Central memory CD8-positive, alpha-beta T cell (primary cell): ENCODE results near the gene REXO1.

Source experiments
- ATAC-seq: fragments of 150-1000 bp; cut with Tn5 transposase; replicated peaks from 2 replicates; pipeline ENCODE4 v1.10.0; 2022; ENCODE audit warnings: mild to moderate bottlenecking, moderate FRiP score, moderate number of reproducible peaks; ENCODE audit not compliant: poor library complexity, severe bottlenecking; ENCODE audit errors: extremely low read depth
- DNase-seq, 2 donors: peaks; one replicate each; pipeline ENCODE4 v3.0.0; 2021; ENCODE audit warnings: low spot score in 2 of 2
- H3K27ac Mint-ChIP-seq: one replicate; pipeline ENCODE4 v1.8.0; 2022; ENCODE audit warnings: low read depth, mild to moderate bottlenecking, moderate library complexity, mixed read lengths
- H3K27me3 Mint-ChIP-seq: one replicate; pipeline ENCODE4 v1.8.0; 2022; ENCODE audit warnings: mixed read lengths
- H3K36me3 Mint-ChIP-seq: one replicate; pipeline ENCODE4 v1.8.0; 2022; ENCODE audit warnings: mild to moderate bottlenecking, moderate library complexity, mixed read lengths; ENCODE audit not compliant: insufficient read depth
- H3K4me1 Mint-ChIP-seq: one replicate; pipeline ENCODE4 v1.8.0; 2022; ENCODE audit warnings: mixed read lengths
- H3K4me3 Mint-ChIP-seq: one replicate; pipeline ENCODE4 v1.8.0; 2022; ENCODE audit warnings: mild to moderate bottlenecking, moderate library complexity, mixed read lengths
- H3K9me3 Mint-ChIP-seq: one replicate; pipeline ENCODE4 v1.8.0; 2022; ENCODE audit warnings: mixed read lengths

REXO1 gene

GRCh38 chr19:1855040-1855827 lies 7.0 kb upstream of the REXO1 start:
- peaks cover 20% of the 10 kb centered on the region for H3K36me3 Mint-ChIP-seq
- H3K4me1 Mint-ChIP-seq = peaks cover 46% of the 10 kb centered on the region
- H3K4me3 Mint-ChIP-seq = peak overlapping the region; percentile 78
- no peaks in the 10 kb centered on the region for H3K27me3 Mint-ChIP-seq
- DNase-seq = peak; percentile 58 to 67
- peak; percentile 68 for ATAC-seq
- peak overlapping the region; percentile 78 for H3K27ac Mint-ChIP-seq
- H3K9me3 Mint-ChIP-seq = no peaks in the 10 kb centered on the region

DNA sequence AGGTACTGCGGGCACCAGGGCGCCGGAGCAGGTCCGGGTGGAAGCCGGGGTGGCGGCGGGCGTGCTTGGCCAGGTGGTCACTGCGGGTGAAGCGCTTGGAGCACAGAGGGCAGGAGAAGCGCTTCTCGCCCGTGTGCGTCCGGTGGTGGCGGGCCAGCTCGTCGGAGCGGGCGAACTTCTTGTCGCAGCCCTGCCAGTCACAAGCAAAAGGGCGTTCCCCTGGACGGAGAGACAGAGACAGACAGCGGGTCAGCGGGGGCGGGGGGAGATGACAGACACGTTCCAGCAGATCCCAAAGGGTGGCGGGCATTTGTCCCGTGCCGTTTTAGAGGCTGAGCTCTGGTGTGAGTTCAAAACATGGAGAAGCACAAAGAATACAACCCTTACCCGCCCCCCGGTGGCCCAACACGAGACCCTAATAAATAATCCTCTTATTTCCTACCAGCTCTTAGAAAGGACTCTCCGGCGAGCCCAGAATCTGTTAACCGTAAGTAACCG lies 6.3 kb upstream of the REXO1 start:
- peak overlapping the region; percentile 78 for H3K4me3 Mint-ChIP-seq
- no peaks in the 10 kb centered on the region for H3K27me3 Mint-ChIP-seq
- H3K27ac Mint-ChIP-seq = peak overlapping the region; percentile 78
- H3K9me3 Mint-ChIP-seq = no peaks in the 10 kb centered on the region
- peaks cover 24% of the 10 kb centered on the region for H3K36me3 Mint-ChIP-seq
- ATAC-seq (no peak), DNase-seq (no peak)
- H3K4me1 Mint-ChIP-seq = peaks cover 46% of the 10 kb centered on the region

DNA sequence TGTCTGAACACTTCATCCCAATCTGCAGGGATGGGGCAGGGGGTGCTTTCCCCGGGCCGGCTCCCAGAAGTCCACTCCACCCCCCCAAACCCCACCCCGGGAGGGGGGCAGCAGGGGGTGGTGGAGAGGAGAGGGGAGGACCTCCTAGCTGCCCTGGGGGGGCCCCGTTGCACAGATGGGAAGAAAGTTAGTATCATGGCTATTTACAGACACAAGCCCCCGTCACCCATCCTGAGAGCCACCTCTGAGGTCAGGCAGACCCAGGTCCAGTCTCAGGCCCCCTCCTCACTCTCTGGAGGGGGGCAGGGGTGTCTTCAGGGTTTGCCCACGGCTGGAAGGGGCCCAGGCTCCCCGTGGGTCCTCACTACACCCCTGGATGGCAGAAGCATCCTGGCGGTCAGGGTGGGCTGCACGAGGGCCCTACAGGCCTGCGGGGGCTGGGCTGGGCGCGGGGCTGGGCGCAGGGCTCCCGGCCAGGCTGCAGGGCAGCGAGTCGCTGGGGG lies 5.8 kb upstream of the REXO1 start:
- peaks cover 41% of the 10 kb centered on the region for H3K4me1 Mint-ChIP-seq
- H3K27me3 Mint-ChIP-seq = no peaks in the 10 kb centered on the region
- H3K4me3 Mint-ChIP-seq = peak overlapping the region; percentile 78
- no peak overlapping the region for H3K27ac Mint-ChIP-seq
- ATAC-seq (no peak), DNase-seq (no peak)
- H3K36me3 Mint-ChIP-seq = peaks cover 23% of the 10 kb centered on the region
- no peaks in the 10 kb centered on the region for H3K9me3 Mint-ChIP-seq

- Mint-ChIP-seq H3K9me3 (no peaks in the 10 kb centered on the region), H3K27me3 (no peaks in the 10 kb centered on the region), H3K27ac (peak overlapping the region; percentile 79), H3K36me3 (peaks cover 27% of the 10 kb centered on the region), H3K4me1 (peaks cover 35% of the 10 kb centered on the region), H3K4me3 (peak overlapping the region; percentile 56)
- peak; percentile 77 to 84 for DNase-seq
- peak; percentile 30 for ATAC-seq
These were observed 5.2 kb upstream of the REXO1 start for GRCh38 chr19:1853295-1854038.

DNA sequence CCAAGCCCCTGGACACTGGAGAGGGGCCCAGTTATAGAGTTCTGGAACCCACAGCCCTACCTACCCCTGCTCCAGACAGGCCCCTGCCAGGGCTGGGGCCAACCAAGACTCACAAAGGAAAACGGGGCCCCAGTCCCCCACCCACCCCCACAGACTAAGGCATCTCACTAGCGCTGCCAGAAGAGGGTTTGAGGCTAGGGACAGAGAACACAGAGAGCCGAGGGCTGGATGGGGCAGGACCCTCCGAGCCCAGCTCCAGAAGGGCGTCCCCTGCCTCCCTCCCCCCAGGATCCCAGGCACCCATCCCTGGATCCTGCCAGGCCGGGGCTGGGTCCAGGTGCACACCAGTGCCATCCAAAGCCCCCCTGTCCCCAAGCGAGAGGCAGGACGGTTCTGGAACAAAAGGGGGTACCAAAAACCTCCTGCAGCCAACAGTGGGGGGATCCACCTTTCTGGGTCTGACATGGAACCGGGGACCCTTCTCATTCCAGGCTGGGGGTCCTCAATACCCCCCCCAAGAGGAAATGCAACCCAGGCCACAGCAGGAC lies 4.4 kb upstream of the REXO1 start:
- no peaks in the 10 kb centered on the region for H3K27me3 Mint-ChIP-seq
- H3K36me3 Mint-ChIP-seq = peaks cover 27% of the 10 kb centered on the region
- H3K9me3 Mint-ChIP-seq = no peaks in the 10 kb centered on the region
- DNase-seq (no peak), ATAC-seq (no peak)
- H3K4me1 Mint-ChIP-seq = peaks cover 33% of the 10 kb centered on the region
- H3K4me3 Mint-ChIP-seq = no peak overlapping the region
- peak overlapping the region; percentile 79 for H3K27ac Mint-ChIP-seq

DNA sequence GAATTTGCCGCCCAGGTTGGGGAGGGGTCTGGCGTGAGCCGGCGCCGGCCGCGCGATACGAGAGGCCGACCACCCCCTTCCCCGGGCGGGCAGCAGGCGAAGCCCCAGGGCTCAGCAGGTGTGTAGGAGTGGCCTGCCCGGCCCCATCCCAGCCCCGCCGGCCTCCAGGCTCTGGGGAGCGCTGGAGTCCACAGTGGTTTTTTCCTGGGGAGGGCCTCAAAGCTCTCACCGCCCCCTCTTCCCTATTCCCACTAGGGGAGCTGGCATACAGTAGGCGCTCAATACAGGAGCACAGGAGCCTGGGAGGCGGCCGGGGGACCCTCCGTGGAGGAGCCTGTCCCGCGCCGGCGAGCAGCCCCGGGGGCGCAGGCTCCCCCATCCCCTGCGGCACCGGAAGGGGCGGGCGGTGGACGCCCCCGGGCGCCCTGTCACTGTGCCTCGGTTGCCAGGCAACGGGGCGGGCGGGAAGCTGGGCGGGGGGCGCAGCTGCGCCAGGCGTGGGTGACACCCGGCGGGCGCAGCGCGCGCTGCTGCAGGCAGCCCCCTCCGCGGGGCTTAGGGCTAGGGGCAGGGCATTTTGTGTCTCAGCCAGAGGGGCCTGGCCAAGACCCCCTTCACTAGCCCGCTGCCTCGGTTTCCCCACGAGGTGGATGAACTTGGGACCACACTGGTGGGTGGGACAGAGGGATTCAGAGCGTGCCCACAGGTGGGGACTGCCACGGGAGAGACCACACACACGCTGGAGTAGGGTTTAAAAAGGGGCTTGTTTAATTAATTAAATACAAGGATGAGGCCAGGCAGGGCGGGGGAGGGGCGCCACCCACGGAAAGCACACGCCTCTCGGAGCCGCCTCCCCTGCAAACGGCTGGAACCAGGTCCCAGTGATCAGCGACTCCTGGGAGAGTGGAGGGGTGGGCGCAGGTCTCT lies 3.6 kb upstream of the REXO1 start:
- DNase-seq (no peak), ATAC-seq (no peak)
- no peak overlapping the region for H3K27ac Mint-ChIP-seq
- H3K36me3 Mint-ChIP-seq = peaks cover 30% of the 10 kb centered on the region
- H3K9me3 Mint-ChIP-seq = no peaks in the 10 kb centered on the region
- H3K4me1 Mint-ChIP-seq = peaks cover 40% of the 10 kb centered on the region
- no peaks in the 10 kb centered on the region for H3K27me3 Mint-ChIP-seq
- H3K4me3 Mint-ChIP-seq = no peak overlapping the region

GRCh38 chr19:1850809-1851653 lies 2.7 kb upstream of the REXO1 start:
- ATAC-seq = no peak
- peaks cover 31% of the 10 kb centered on the region for H3K36me3 Mint-ChIP-seq
- H3K4me1 Mint-ChIP-seq = peaks cover 42% of the 10 kb centered on the region
- H3K9me3 Mint-ChIP-seq = no peaks in the 10 kb centered on the region
- peak overlapping the region; percentile 74 for H3K27ac Mint-ChIP-seq
- H3K4me3 Mint-ChIP-seq = peak overlapping the region; percentile 2
- no peak for DNase-seq
- no peaks in the 10 kb centered on the region for H3K27me3 Mint-ChIP-seq

DNA sequence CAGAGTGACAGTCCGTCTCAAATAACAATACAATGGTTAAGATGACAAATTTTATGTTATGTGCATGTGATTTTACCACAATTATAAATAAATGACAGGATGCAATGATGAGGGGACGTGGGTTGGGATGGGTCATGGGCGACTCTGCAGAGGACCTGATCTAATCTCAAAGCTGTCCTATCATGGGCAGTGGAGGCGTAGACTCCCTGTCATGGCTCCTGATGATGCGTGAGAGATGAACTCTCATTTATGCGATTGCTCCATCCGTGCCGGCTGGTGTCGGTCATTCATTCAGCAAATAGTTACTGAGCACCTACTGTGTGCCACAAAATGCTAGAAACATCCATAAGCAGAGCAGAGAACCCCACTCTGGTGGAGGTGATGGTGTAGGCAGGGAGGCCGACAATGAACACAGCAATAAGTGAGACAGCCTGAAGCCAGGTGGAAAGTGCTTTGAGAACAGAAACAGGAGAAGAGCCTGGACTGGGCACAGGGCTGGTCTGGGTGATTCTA lies 1.7 kb upstream of the REXO1 start:
- DNase-seq (no peak), ATAC-seq (no peak)
- H3K4me1 Mint-ChIP-seq = peaks cover 38% of the 10 kb centered on the region
- H3K36me3 Mint-ChIP-seq = peaks cover 31% of the 10 kb centered on the region
- H3K27me3 Mint-ChIP-seq = no peaks in the 10 kb centered on the region
- H3K4me3 Mint-ChIP-seq = peak overlapping the region; percentile 2
- H3K27ac Mint-ChIP-seq = no peak overlapping the region
- H3K9me3 Mint-ChIP-seq = no peaks in the 10 kb centered on the region

DNA sequence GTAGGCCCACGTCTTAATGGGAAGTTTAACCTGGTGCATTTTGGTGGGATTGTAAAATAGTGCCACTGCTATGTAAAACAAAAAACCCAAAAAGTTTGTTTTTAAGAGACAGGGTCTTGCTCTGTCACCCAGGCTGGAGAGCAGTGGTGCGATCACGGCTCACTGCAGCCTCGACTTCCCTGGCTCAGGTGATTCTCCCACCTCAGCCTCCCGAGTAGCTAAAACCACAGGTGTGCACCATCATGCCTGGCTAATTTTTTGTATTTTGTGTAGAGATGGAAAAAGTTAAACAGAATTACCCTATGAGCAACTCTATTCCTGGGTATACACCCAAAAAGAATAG lies 820 bp upstream of the REXO1 start:
- no peak overlapping the region for H3K4me3 Mint-ChIP-seq
- no peaks in the 10 kb centered on the region for H3K27me3 Mint-ChIP-seq
- H3K9me3 Mint-ChIP-seq = no peaks in the 10 kb centered on the region
- DNase-seq (no peak), ATAC-seq (no peak)
- peaks cover 41% of the 10 kb centered on the region for H3K4me1 Mint-ChIP-seq
- peak overlapping the region; percentile 91 for H3K27ac Mint-ChIP-seq
- H3K36me3 Mint-ChIP-seq = peaks cover 31% of the 10 kb centered on the region

DNA sequence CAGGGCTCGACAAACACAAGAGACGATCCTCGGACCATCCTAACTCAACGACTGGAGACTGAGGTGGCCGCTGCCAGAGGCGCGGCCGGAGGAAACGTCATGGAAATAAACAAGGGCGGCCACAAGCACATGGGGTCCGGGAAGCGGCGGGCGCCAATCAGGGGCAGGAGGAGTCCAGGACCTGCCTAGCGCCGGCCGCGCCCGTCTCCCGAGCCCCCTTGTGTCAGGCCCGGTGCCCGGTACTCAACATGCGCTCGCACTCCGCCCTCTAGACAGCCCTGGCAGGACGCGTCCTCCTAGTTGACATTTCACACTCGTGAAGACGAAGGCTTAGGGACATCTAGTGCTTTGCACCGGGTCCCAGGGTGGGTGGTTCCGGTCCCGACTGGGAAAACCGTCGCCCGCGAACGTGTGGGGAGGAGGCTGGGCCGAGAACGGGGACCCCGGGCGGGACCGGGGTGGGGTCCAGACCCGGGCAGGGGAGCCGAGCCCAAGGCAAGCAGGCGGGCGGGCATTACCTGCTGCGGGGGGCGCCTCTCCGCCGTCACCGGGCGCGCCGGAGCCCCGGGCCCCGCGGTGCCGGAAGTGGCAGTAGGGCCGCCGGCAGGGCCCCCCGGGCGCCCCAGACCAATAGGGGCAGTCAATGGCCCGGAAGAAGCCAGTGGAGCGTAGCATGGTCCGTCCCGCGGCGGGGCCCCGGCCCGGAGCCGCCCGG lies 442 bp downstream of the REXO1 start:
- Mint-ChIP-seq H3K27ac (peak overlapping the region; percentile 91), H3K4me3 (peak overlapping the region; percentile 84), H3K36me3 (peaks cover 30% of the 10 kb centered on the region), H3K4me1 (peaks cover 35% of the 10 kb centered on the region), H3K9me3 (no peaks in the 10 kb centered on the region), H3K27me3 (no peaks in the 10 kb centered on the region)
- ATAC-seq (peak; percentile 21), DNase-seq (no peak)

DNA sequence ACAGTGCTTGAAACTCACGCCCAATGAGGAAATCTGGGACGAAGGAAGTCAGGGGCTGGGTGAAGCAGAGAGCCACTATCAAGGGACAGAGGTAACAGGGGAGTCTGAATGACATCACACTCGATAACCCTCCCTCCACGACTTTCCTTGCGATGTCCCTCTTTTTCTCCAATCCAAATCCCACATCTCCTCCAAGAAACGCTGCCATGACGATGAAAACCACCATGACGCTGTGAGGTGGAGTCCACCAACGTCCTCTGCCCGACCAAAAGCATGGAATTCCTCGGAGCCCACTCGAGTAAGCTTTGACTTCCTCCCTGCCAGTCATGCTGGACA lies 967 bp downstream of the REXO1 start:
- DNase-seq (no peak), ATAC-seq (no peak)
- no peaks in the 10 kb centered on the region for H3K9me3 Mint-ChIP-seq
- peaks cover 30% of the 10 kb centered on the region for H3K36me3 Mint-ChIP-seq
- H3K4me1 Mint-ChIP-seq = peaks cover 39% of the 10 kb centered on the region
- H3K27ac Mint-ChIP-seq = peak overlapping the region; percentile 91
- H3K27me3 Mint-ChIP-seq = no peaks in the 10 kb centered on the region
- peak overlapping the region; percentile 84 for H3K4me3 Mint-ChIP-seq
